B cell (primary cell): ENCODE data around the gene HECTD1. TPM values are rescaled to one million over a fixed set of nuclear protein-coding genes. Genes with fewer than 3 reads are reported as not detected.
"Not testable (repeated sequence)": the region's sequence is repeated elsewhere in the genome, so short reads cannot be mapped to it uniquely, and the experiment has no call there.

Experiments
- ATAC-seq: fragments of 200-7000 bp; cut with Tn5 transposase; one replicate; pipeline ENCODE4 v1.10.0; 2021; ENCODE audit warnings: low read depth, mild to moderate bottlenecking, moderate number of reproducible peaks, moderate library complexity
- CTCF ChIA-PET: fragments of 350-600 bp; sonication (Branson Sonifier 250); formaldehyde crosslinking; loops from one replicate; lab custom pipeline; 2021; ENCODE audit warnings: antibody characterized with exemption, inconsistent platforms; lab: Charles Lee
- POLR2A ChIA-PET: fragments of 350-600 bp; sonication (Branson Sonifier 250); formaldehyde crosslinking; loops from one replicate; lab custom pipeline; 2021; ENCODE audit warnings: antibody characterized with exemption; lab: Charles Lee
- DNase-seq: peaks from one replicate; pipeline ENCODE4 v3.0.0; 2013
- H2AFZ ChIP-seq: 2 replicates; pipeline ENCODE4 v1.6.1; 2012; ENCODE audit warnings: mild to moderate bottlenecking, low read depth, low read length; ENCODE audit not compliant: insufficient read depth, poor library complexity, severe bottlenecking
- H3K27ac ChIP-seq, 2 donors: 1 replicate in 1 of 2; 2 replicates in 1 of 2; pipeline ENCODE4 v1.5.1; 2012 to 2013; ENCODE audit warnings: low read length in 2 of 2, mild to moderate bottlenecking in 2 of 2, moderate library complexity in 1 of 2
- H3K27me3 ChIP-seq, 4 experiments: fragments of 200-600 bp in 1 of 4; sonication (generic) in 1 of 4; replicated peaks in 1 of 4; 1 replicate in 2 of 4; 2 replicates in 2 of 4; pipeline versions ENCODE4 v1.6.1 to v1.7.0; 2013 to 2016; ENCODE audit warnings: low read length in 3 of 4, mild to moderate bottlenecking in 2 of 4, mixed read lengths in 1 of 4, moderate library complexity in 1 of 4; ENCODE audit not compliant: insufficient read depth in 4 of 4, control insufficient read depth in 3 of 4; ENCODE audit errors: control extremely low read depth in 1 of 4
- H3K36me3 ChIP-seq, 2 experiments: replicated peaks in 1 of 2; 1 replicate in 1 of 2; 2 replicates in 1 of 2; pipeline versions ENCODE4 v1.6.1 to v1.7.1; 2013; ENCODE audit warnings: low read length in 1 of 2; ENCODE audit not compliant: insufficient read depth in 2 of 2, control insufficient read depth in 1 of 2; ENCODE audit errors: control extremely low read depth in 1 of 2, extremely low read depth in 1 of 2
- H3K4me1 ChIP-seq, 2 donors: fragments of 200-600 bp in 1 of 2; sonication (generic) in 1 of 2; 1 replicate in 1 of 2; 2 replicates in 1 of 2; pipeline versions ENCODE4 v1.5.1 to v1.6.1; 2013 to 2017; ENCODE audit warnings: low read length in 2 of 2; ENCODE audit not compliant: control insufficient read depth in 2 of 2, insufficient read depth in 2 of 2
- H3K4me2 ChIP-seq: replicated peaks from 2 replicates; pipeline ENCODE3; 2012; ENCODE audit warnings: mild to moderate bottlenecking, low read depth, low read length; ENCODE audit not compliant: poor library complexity, severe bottlenecking
- H3K4me3 ChIP-seq, 5 experiments: fragments of 200-600 bp in 1 of 5; sonication (generic) in 1 of 5; 1 replicate in 3 of 5; 2 replicates in 2 of 5; pipeline versions ENCODE4 v1.5.1 to v1.7.0; 2011 to 2016; ENCODE audit warnings: low read length in 4 of 5, mild to moderate bottlenecking in 4 of 5, low read depth in 2 of 5, control low read depth in 1 of 5, moderate library complexity in 1 of 5; ENCODE audit not compliant: insufficient read depth in 1 of 5; ENCODE audit errors: control extremely low read depth in 1 of 5, extremely low read depth in 1 of 5
- H3K79me2 ChIP-seq: fragments of 200-600 bp; sonication (generic); one replicate; pipeline ENCODE4 v1.6.0; 2016; ENCODE audit warnings: low read length; ENCODE audit not compliant: control insufficient read depth, insufficient read depth
- H3K9ac ChIP-seq: fragments of 200-600 bp; sonication (generic); 2 replicates; pipeline ENCODE4 v1.6.1; 2017; ENCODE audit warnings: mild to moderate bottlenecking, low read length, moderate library complexity
- H3K9me3 ChIP-seq, 3 donors: one replicate each; pipeline versions ENCODE4 v1.6.1 to v1.7.1; 2013; ENCODE audit warnings: low read length in 2 of 3; ENCODE audit not compliant: control insufficient read depth in 2 of 3, insufficient read depth in 1 of 3; ENCODE audit errors: control extremely low read depth in 1 of 3
- H4K20me1 ChIP-seq: 2 replicates; pipeline ENCODE4 v1.6.0; 2012; ENCODE audit warnings: mild to moderate bottlenecking, low read length; ENCODE audit not compliant: insufficient read depth, control insufficient read depth, poor library complexity, severe bottlenecking
- H3K27ac Mint-ChIP-seq: one replicate; pipeline ENCODE4 v1.8.0; 2021; ENCODE audit warnings: mixed read lengths
- H3K27me3 Mint-ChIP-seq: one replicate; pipeline ENCODE4 v1.8.0; 2021; ENCODE audit warnings: mixed read lengths
- H3K4me1 Mint-ChIP-seq: one replicate; pipeline ENCODE4 v1.8.0; 2021; ENCODE audit warnings: mixed read lengths
- H3K4me3 Mint-ChIP-seq: one replicate; pipeline ENCODE4 v1.8.0; 2021; ENCODE audit warnings: mixed read lengths
- H3K9me3 Mint-ChIP-seq: one replicate; pipeline ENCODE4 v1.8.0; 2022; ENCODE audit warnings: mixed read lengths; ENCODE audit not compliant: insufficient read depth
- CTCF ChIP-seq: fragments of 200-600 bp; IDR thresholded peaks from one replicate; pipeline ENCODE4 v1.8.0; 2022; ENCODE audit warnings: antibody characterized with exemption, mild to moderate bottlenecking
- EZH2 ChIP-seq: IDR thresholded peaks from 2 replicates; pipeline ENCODE4 v1.6.1; 2012; ENCODE audit warnings: borderline replicate concordance, low read depth, mild to moderate bottlenecking, moderate library complexity, low read length; ENCODE audit not compliant: insufficient read depth, poor library complexity, severe bottlenecking
- WGBS: methylation state at CpG from one replicate; pipeline ENCODE4 v1.1.5; 2013; ENCODE audit warnings: missing lambda C conversion rate; ENCODE audit not compliant: insufficient coverage; 5-methylcytosine and 5-hydroxymethylcytosine counted together
- intact Hi-C: fragments of 100-400 bp; cut with micrococcal nuclease; formaldehyde crosslinking; loops from one replicate; pipeline ENCODE4 v1.10.0; 2022
- polyA plus RNA-seq: library from polyadenylated mRNA; depleted of rRNA; stranded (reverse); fragments of >200 nt; gene quantifications from 2 replicates; pipeline ENCODE4 v1.2.3, GENCODE V29; 2012
- total RNA-seq, 2 donors: library from RNA; stranded (reverse); fragments of 120-200 nt in 1 of 2; gene quantifications; 1 replicate in 1 of 2; 2 replicates in 1 of 2; pipeline versions ENCODE4 v1.2.3 to v1.2.4, GENCODE V29; 2013 to 2022

HECTD1 gene
- total and polyA plus RNA-seq, 2 donors (not counting 1 experiment from before 2014, with no cell fraction given), result 63.1 to 184 TPM

DNA sequence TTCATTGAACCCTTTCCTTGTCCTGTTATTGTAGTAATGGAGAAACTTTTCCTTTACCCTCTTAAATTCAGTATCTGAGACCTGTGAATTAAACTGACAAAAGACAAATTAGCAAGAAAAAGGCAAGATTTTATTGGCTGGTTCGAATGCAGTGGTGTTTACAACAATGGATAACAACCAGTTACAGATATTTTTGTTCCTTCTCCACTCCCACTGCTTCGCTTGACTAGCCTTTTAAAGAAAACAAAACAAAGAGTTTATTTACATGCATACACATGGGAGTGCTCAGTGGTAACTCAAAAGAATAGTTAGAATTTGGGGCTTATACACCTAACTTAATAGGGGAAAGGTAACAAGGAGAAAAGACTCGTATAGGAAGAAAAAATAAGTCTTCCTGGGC lies 37.0 kb upstream of the HECTD1 start:
- POLR2A ChIA-PET, result no interaction called here

GRCh38 chr14:31243860-31244259 lies 36.3 kb upstream of the HECTD1 start:
- Histone ChIP-seq H2AFZ (no peak overlapping the region), H3K4me1 (no peaks in the 10 kb centered on the region), H3K4me2 (no peak overlapping the region), H3K9ac (no peak overlapping the region), H3K9me3 (no peaks in the 10 kb centered on the region), H3K27me3 (no peaks in the 10 kb centered on the region), H3K27ac (no peak overlapping the region), H4K20me1 (no peaks in the 10 kb centered on the region), H3K4me3 (no peak overlapping the region), H3K36me3 (no peaks in the 10 kb centered on the region), H3K79me2 (no peaks in the 10 kb centered on the region)
- ATAC-seq (no peak), DNase-seq (no peak)
- H3K27me3 Mint-ChIP-seq, result no peaks in the 10 kb centered on the region
- intact Hi-C loops, result no loop called here
- no peak overlapping the region for H3K27ac Mint-ChIP-seq
- ChIA-PET CTCF (no interaction called here), POLR2A (no interaction called here)
- 81% methylated on average over 8 of the region's 8 CpGs for WGBS
- H3K4me3 Mint-ChIP-seq, result no peak overlapping the region
- no peaks in the 10 kb centered on the region for H3K9me3 Mint-ChIP-seq
- TF ChIP-seq EZH2, result no peak
- no peak for TF ChIP-seq CTCF
- peaks cover 7% of the 10 kb centered on the region for H3K4me1 Mint-ChIP-seq

More for the DNA sequence above, 37.0 kb upstream of the HECTD1 start:
- Mint-ChIP-seq H3K27ac (no peak overlapping the region), H3K9me3 (no peaks in the 10 kb centered on the region), H3K27me3 (no peaks in the 10 kb centered on the region), H3K4me1 (peaks cover 2% of the 10 kb centered on the region), H3K4me3 (no peak overlapping the region)
- no peaks in the 10 kb centered on the region for H4K20me1 ChIP-seq
- no peak overlapping the region for H3K27ac ChIP-seq
- no peak for ATAC-seq
- WGBS, result no CpG with 5 or more reads among the region's 3 CpGs
- H3K4me3 ChIP-seq, result no peak overlapping the region
- H3K27me3 ChIP-seq, result no peaks in the 10 kb centered on the region
- no peaks in the 10 kb centered on the region for H3K9me3 ChIP-seq
- H2AFZ ChIP-seq, result no peak overlapping the region
- no peaks in the 10 kb centered on the region for H3K36me3 ChIP-seq
- no peak overlapping the region for H3K4me2 ChIP-seq
- CTCF ChIA-PET, result no interaction called here
- TF ChIP-seq CTCF, result no peak
- TF ChIP-seq EZH2, result no peak
- intact Hi-C loops, result no loop called here
- H3K79me2 ChIP-seq, result no peaks in the 10 kb centered on the region
- no peak for DNase-seq
- H3K9ac ChIP-seq, result no peak overlapping the region
- H3K4me1 ChIP-seq, result no peaks in the 10 kb centered on the region

- H2AFZ ChIP-seq, H3K9me3 ChIP-seq, H3K4me1 ChIP-seq, ATAC-seq, DNase-seq, H3K4me1 Mint-ChIP-seq, intact Hi-C loops, H3K9me3 Mint-ChIP-seq, H3K4me3 Mint-ChIP-seq, POLR2A ChIA-PET, H3K4me3 ChIP-seq, H3K4me2 ChIP-seq, H3K27ac ChIP-seq, H3K9ac ChIP-seq, H3K27ac Mint-ChIP-seq, H4K20me1 ChIP-seq, H3K27me3 Mint-ChIP-seq, CTCF ChIA-PET, H3K36me3 ChIP-seq, H3K27me3 ChIP-seq, H3K79me2 ChIP-seq: not testable (repeated sequence)
- WGBS, result 100% methylated on average over 1 of the region's 10 CpGs
Measured at GRCh38 chr14:31242161-31242940, 34.8 kb upstream of the HECTD1 start.
